H1 (cell line): ENCODE measurements around the gene DNAAF3. TPM values are rescaled to one million over a fixed set of nuclear protein-coding genes. Genes with fewer than 3 reads are reported as not detected.
A peak's percentile ranks its signal among the peaks of the same experiment; 100 is the strongest.

ENCODE experiments used
- ATF2 ChIP-seq: IDR thresholded peaks from 2 replicates; pipeline ENCODE4 v1.6.1; 2012; ENCODE audit warnings: low read length, inconsistent platforms
- CBX5 ChIP-seq: fragments of 300-800, 300-1000 bp; sonication (generic); IDR thresholded peaks from 2 replicates; pipeline ENCODE4 v1.7.1; 2016; ENCODE audit warnings: antibody characterized with exemption, low read length, low read depth
- EGR1 ChIP-seq: IDR thresholded peaks from 2 replicates; pipeline ENCODE4 v1.6.1; 2011; ENCODE audit warnings: low read depth, low read length, borderline replicate concordance
- EZH2 ChIP-seq: fragments of 200-600 bp; sonication (generic); IDR thresholded peaks from 2 replicates; pipeline ENCODE4 v1.7.1; 2012; ENCODE audit warnings: low read depth, mild to moderate bottlenecking, moderate library complexity, low read length, inconsistent platforms; ENCODE audit not compliant: severe bottlenecking
- FOSL1 ChIP-seq: IDR thresholded peaks from 2 replicates; pipeline ENCODE4 v1.6.1; 2011; ENCODE audit warnings: mild to moderate bottlenecking, low read depth, low read length, moderate library complexity; ENCODE audit not compliant: insufficient read depth
- RAD21 ChIP-seq, 2 experiments: IDR thresholded peaks in 1 of 2; conservative IDR thresholded peaks in 1 of 2; 2 replicates each; pipeline ENCODE4 v1.6.1; 2011; ENCODE audit warnings: low read depth in 2 of 2, low read length in 2 of 2, improper control_type of control experiment in 1 of 2, inconsistent platforms in 1 of 2, mild to moderate bottlenecking in 1 of 2, moderate library complexity in 1 of 2
- SIN3A ChIP-seq, 2 experiments: IDR thresholded peaks in 1 of 2; conservative IDR thresholded peaks in 1 of 2; 2 replicates each; pipeline ENCODE4 v1.6.1; 2011 to 2012; ENCODE audit warnings: low read length in 2 of 2, improper control_type of control experiment in 1 of 2, low read depth in 1 of 2, mild to moderate bottlenecking in 1 of 2
- TAF1 ChIP-seq: IDR thresholded peaks from 2 replicates; pipeline ENCODE4 v1.6.1; 2011; ENCODE audit warnings: mild to moderate bottlenecking, low read depth, low read length
- USF2 ChIP-seq: IDR thresholded peaks from 2 replicates; pipeline ENCODE4 v1.6.1; 2011; ENCODE audit warnings: low read length, improper control_type of control experiment
- polyA plus RNA-seq, 7 experiments: library from polyadenylated mRNA; depleted of rRNA in 3 of 7; stranded (reverse) in 5 of 7; unstranded in 2 of 7; fragments of >200 nt in 5 of 7; fragments of 200-250 nt in 2 of 7; gene quantifications; 1 replicate in 5 of 7; 2 replicates in 1 of 7; 4 replicates in 1 of 7; pipeline versions ENCODE4 v1.2.1 to v1.2.3, GENCODE V29; 2011 to 2013; ENCODE audit warnings: missing spikeins in 2 of 7, mixed read lengths in 2 of 7
- total RNA-seq: library from RNA; stranded (reverse); fragmentation: NEBNext Ultra II Directional; extraction: Animal tissue kit (Norgen Biotek cat#: 25700); gene quantifications from 2 replicates; pipeline ENCODE4 v1.2.1, GENCODE V29; 2021

DNAAF3 gene
- total and polyA plus RNA-seq, 2 of the 8 experiments (the other 6 are each of a cell fraction or from before 2014, with no cell fraction given) = 5.4 to 8.0 TPM

- TF ChIP-seq ATF2 (no peak), USF2 (no peak), SIN3A (conservative IDR thresholded peaks at IDR 0.05 in 1 of 2, IDR thresholded peaks at IDR 0.05 in 1 of 2; ENCODE audit: low read depth in 1 of 2, low read length in 2 of 2) (peak; percentile 10 to 23; a peak in 1 of 4 replicates), TAF1 (peak; percentile 6; the same call in 1 of the 2 replicates), CBX5 (no peak), EZH2 (no peak), EGR1 (no peak), FOSL1 (no peak), RAD21 (IDR thresholded peaks at IDR 0.05 in 1 of 2, conservative IDR thresholded peaks at IDR 0.05 in 1 of 2; ENCODE audit: low read depth in 2 of 2, low read length in 2 of 2) (no peak)
These were observed 48.6 kb downstream of the DNAAF3 start (continued) for GRCh38 chr19:55117663-55118391.
